GM21529 (cell line): ENCODE results near the gene BBIP1.

ENCODE experiments used
- ATAC-seq: cut with Tn5 transposase; IDR thresholded peaks from one replicate; pipeline ENCODE4 v1.9.1; 2021; ENCODE audit not compliant: unreplicated experiment

BBIP1 gene

GRCh38 chr10:110918643-110919348, at the start of gene BBIP1:
TSS of gene BBIP1 (minus strand) at chr10:110919180. CDS start at chr10:110918157, 1,023 bp downstream.
- ATAC-seq: peak; percentile 78

DNA sequence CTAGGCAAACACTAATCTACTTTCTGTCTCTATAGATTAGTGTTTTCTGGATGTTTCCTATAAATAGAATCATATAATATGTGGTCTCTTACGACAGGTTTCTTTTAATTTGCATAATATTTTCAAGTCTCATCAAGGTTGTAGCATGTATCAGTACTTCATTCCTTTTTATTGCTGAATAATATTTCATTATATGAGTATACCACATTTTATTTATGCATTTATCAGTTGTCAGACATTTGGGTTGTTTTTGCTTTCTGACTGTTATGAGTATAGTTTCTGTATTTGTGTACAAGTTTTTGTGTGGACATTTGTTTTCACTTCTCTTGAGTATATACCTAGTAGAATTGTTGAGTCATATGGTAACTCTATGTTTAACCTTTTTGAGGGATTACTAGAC, 48.7 kb upstream of the BBIP1 start:
- no peak for ATAC-seq

DNA sequence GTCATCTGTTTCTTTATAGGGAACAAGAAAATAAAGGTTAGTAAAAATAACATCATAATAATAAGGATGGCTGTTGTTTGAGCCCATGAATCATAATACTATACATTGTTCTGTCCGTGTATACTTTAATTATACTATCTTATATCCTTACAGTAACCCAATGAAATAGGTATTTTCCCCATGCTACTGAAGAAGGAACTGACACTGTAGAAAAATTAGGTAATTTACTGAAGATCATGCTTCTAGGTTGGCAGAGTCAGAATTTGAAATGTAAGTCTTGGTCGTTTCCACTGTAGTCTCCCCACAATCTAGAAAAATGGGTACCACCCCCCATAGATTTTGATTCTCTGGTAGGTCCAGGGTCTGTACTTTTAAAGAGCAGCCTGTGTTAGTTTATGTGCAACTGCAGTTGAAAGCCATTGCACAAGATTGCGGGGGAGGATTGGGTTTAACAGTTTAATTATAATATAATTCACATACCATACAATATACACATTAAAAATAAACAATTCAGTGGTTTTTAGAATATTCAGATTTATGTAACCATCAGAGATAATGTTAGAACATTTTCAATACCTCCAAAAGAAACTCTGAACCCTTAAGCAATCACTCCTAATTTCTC, 48.1 kb upstream of the BBIP1 start:
- no peak for ATAC-seq

DNA sequence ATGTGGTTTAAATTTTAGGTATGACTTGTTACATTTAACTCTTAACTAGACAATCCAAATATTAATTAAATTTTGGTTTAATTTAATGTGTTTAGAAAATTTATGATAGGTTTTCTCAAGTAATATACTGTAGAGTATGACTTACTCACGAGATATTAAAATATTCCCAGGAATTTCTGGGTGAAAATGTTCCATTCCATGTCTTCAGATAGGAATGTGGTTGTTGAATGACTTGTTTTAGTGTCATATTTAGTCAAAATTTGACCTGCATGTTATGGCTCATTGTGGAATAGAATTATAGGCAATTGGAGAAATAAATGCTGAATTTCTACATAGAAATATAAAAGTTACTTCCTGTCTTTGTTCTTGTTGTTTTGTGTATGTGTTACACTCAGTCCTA, 47.2 kb upstream of the BBIP1 start:
- no peak for ATAC-seq

- no peak for ATAC-seq
These were observed 46.2 kb upstream of the BBIP1 start for GRCh38 chr10:110965216-110965615.

DNA sequence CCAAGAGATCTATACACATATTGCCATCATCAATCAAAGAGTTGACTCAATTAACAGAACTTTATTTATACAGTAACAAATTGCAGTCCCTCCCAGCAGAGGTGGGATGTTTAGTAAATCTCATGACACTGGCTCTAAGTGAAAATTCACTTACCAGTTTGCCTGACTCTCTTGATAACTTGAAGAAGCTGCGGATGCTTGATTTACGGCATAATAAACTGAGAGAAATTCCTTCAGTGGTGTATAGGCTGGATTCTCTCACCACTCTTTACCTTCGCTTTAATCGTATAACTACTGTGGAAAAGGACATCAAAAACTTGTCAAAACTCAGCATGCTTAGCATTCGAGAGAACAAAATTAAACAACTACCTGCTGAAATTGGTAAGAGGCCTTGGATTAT, 45.7 kb upstream of the BBIP1 start:
- ATAC-seq: no peak

GRCh38 chr10:110963162-110963561, 44.2 kb upstream of the BBIP1 start:
- no peak for ATAC-seq

GRCh38 chr10:110962443-110962842, 43.5 kb upstream of the BBIP1 start:
- ATAC-seq: no peak

DNA sequence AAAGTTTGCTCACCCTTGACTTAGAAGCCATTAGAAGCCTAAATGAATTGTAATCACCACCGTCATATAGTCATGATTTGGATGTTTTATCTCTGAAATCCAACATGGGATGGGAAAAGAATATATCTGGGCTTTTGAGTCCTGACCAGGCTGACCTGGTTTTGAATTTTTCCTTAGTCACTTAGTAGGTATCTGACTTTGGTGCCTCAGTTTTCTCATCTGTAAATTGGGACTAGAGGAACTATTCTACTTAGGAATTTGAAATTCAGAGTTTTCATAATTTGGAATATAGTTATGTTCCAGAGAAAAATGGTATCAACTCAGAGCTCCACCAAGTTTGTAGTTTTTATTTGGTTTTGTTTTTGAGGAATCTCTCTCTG, 41.3 kb upstream of the BBIP1 start:
- ATAC-seq: no peak

GRCh38 chr10:110959379-110960332, 40.7 kb upstream of the BBIP1 start:
- no peak for ATAC-seq

- ATAC-seq: no peak
These were observed 38.6 kb upstream of the BBIP1 start for GRCh38 chr10:110957606-110958005.

GRCh38 chr10:110951381-110951780, 32.4 kb upstream of the BBIP1 start:
- no peak for ATAC-seq

DNA sequence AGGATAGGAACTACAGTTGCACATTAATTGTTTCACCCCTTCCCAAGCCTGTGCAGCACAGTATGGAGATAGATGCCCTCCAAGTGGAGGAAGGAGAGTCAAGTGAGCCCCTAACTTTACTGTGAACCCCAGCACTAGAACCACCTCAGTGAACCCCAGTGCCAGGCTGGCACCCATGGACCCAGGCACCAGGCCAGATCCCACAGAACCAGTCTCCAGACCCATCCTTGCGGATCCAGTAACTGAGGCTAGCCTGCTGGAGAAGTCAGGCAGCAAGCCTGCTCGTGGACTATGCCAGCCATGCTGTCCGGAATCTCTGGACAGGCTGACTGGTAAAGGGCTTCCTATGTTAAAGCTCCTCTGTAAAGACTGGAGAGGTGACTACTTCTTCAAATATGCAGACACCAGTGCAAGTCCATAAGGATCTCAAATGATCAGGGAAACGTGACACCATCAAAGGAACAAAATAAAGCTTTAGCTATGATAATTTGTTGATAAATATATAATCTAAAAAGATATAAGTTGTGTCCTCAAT, 28.1 kb upstream of the BBIP1 start:
- ATAC-seq: no peak

GRCh38 chr10:110946496-110946895, 27.5 kb upstream of the BBIP1 start:
- no peak for ATAC-seq

- no peak for ATAC-seq
These were observed 25.9 kb upstream of the BBIP1 start for GRCh38 chr10:110944792-110945396.

DNA sequence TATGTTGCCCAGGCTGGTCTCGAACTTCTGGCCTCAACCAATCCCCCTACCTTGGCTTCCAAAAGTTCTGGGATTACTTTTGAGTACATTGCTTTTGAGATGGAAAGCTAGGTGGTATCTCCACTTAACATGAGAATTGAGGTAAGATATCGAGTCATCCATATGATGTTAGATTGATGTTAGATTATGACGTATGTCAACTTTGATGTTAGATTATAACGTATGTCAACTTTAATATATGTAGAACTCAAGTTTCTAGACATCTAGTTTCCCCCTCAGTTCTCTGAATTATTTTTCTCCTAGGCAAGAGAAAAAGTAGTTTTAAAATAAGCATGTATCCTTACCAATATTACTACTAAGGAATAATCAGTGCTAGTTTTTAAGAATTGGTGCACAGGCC, 20.4 kb upstream of the BBIP1 start:
- no peak for ATAC-seq

DNA sequence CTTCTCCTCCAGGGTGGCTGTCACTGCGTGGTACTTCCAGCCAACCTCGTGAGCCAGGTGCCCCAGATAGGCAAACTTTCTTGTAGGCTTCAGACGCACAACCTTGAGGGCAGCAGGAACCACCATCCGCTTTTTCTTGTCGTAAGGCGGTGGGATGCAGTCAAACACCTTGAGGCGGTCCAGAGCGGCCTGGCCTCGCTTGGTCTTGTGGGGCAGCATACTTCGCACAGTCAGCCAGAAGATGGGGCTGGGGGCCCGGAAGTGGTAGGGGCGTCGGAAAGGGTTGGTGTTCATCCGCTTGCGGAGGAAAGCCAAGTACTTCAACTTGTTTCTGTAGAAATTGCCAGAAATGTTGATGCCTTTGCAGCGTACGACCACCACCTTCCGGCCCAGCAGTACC, 17.8 kb upstream of the BBIP1 start:
- no peak for ATAC-seq

- ATAC-seq: no peak
These were observed 13.7 kb upstream of the BBIP1 start for GRCh38 chr10:110932505-110933180.

GRCh38 chr10:110931769-110932381, 12.9 kb upstream of the BBIP1 start:
- no peak for ATAC-seq

- no peak for ATAC-seq
These were observed 8.5 kb upstream of the BBIP1 start for GRCh38 chr10:110927461-110927860.
